ENCODE measurements around the gene KCTD11. TPM values are rescaled to one million over a fixed set of nuclear protein-coding genes. Genes with fewer than 3 reads are reported as not detected.

The KCTD11 gene
- total RNA-seq, 1 experiment from 2014 or later = 5.3 TPM

DNA sequence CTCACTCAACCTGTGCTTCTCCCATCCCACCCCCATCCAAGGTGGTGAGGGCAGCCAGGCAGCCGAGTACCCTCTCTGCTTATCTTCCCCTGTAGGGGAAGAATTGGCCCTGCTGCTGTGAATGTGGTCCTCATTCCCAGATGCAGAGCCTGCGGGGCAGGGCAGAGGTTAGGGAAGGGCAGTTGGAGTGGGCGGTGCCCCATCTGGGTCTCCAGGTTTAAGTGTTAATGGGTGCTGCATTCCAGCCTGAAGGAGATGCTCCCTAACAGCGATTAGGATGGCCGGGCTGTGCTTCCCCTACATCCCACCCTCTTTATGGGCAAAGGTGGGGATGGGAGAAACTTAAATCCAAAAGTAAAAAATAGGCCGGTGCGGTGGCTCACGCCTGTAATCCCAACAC is 15.1 kb downstream of the KCTD11 start:
- H4K5ac ChIP-seq (ENCODE audit: insufficient read length, low read depth, low read length) = no peak overlapping the region
- peak; percentile 74 for DNase-seq
- H2BK5ac ChIP-seq (ENCODE audit: insufficient read length, low read length) = no peak overlapping the region
- H3K27ac ChIP-seq (ENCODE audit: insufficient read length, low read depth, low read length) = no peak overlapping the region
- peaks cover 5% of the 10 kb centered on the region; the same call in 1 of the 2 replicates for H3K4me1 ChIP-seq (ENCODE audit: insufficient read depth, low read length)
- no peak overlapping the region for H2AK5ac ChIP-seq (ENCODE audit: insufficient read length, low read length)
- no peaks in the 10 kb centered on the region for H4K20me1 ChIP-seq (ENCODE audit: control insufficient read depth, insufficient read depth, insufficient read length)
- H2BK12ac ChIP-seq (ENCODE audit: insufficient read length, low read depth, low read length) = no peak overlapping the region
- H3K56ac ChIP-seq (ENCODE audit: insufficient read length, low read depth, low read length) = no peak overlapping the region
- H3K23ac ChIP-seq (ENCODE audit: insufficient read length, low read depth, low read length) = no peak overlapping the region
- Mint-ChIP-seq H3K4me1 (peaks cover 6 to 24% of the 10 kb centered on the region in 2 experiments), H3K27me3 (ENCODE audit: low read depth) (peaks cover 6% of the 10 kb centered on the region; the same call in 1 of the 2 replicates), H3K4me3 (no peak overlapping the region; a peak in 1 of 5 replicates), H3K27ac (peak overlapping the region in 1 of 3 experiments; percentile 67; a peak in 2 of 7 replicates), H3K36me3 (ENCODE audit: insufficient read depth in 1 of 3, low read depth in 3 of 3) (no peaks in the 10 kb centered on the region), H3K9me3 (no peaks in the 10 kb centered on the region)
- no peak overlapping the region for H3K4me2 ChIP-seq (ENCODE audit: insufficient read depth, insufficient read length, low read length)
- H3K9me3 ChIP-seq (ENCODE audit: control insufficient read depth, low read depth, low read length) = no peaks in the 10 kb centered on the region
- no peak overlapping the region for H2BK120ac ChIP-seq (ENCODE audit: low read depth, low read length, poor library complexity, severe bottlenecking)
- H3K18ac ChIP-seq (ENCODE audit: insufficient read length, low read depth, low read length) = no peak overlapping the region
- no peak overlapping the region for H3T11ph ChIP-seq (ENCODE audit: low read length)
- H4K8ac ChIP-seq (replicated peaks; ENCODE audit: insufficient read length, low read depth, low read length) = no peak overlapping the region
- WGBS (ENCODE audit: extremely low coverage, insufficient read length, low lambda C conversion rate) = no CpG with 5 or more reads among the region's 8 CpGs
- H2AFZ ChIP-seq (ENCODE audit: low read length) = no peak overlapping the region
- H2BK20ac ChIP-seq (ENCODE audit: low read depth, low read length, poor library complexity, severe bottlenecking) = no peak overlapping the region
- no peak overlapping the region for H2BK15ac ChIP-seq (ENCODE audit: low read depth, low read length)
- no peaks in the 10 kb centered on the region for H3K27me3 ChIP-seq (ENCODE audit: insufficient read depth, low read length)
- H3K79me2 ChIP-seq (ENCODE audit: insufficient read depth, low read length) = no peaks in the 10 kb centered on the region
- H3K4ac ChIP-seq (ENCODE audit: low read depth, low read length) = no peak overlapping the region
- H3K14ac ChIP-seq (ENCODE audit: insufficient read depth, low read length) = no peak overlapping the region
- H3K23me2 ChIP-seq (ENCODE audit: insufficient read length, low read depth, low read length, poor library complexity, severe bottlenecking) = no peaks in the 10 kb centered on the region
- TF ChIP-seq, protein P1, sequence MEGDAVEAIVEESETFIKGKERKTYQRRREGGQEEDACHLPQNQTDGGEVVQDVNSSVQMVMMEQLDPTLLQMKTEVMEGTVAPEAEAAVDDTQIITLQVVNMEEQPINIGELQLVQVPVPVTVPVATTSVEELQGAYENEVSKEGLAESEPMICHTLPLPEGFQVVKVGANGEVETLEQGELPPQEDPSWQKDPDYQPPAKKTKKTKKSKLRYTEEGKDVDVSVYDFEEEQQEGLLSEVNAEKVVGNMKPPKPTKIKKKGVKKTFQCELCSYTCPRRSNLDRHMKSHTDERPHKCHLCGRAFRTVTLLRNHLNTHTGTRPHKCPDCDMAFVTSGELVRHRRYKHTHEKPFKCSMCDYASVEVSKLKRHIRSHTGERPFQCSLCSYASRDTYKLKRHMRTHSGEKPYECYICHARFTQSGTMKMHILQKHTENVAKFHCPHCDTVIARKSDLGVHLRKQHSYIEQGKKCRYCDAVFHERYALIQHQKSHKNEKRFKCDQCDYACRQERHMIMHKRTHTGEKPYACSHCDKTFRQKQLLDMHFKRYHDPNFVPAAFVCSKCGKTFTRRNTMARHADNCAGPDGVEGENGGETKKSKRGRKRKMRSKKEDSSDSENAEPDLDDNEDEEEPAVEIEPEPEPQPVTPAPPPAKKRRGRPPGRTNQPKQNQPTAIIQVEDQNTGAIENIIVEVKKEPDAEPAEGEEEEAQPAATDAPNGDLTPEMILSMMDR (conservative IDR thresholded peaks at IDR 0.05) = no peak
- no peak overlapping the region for H3K9ac ChIP-seq (ENCODE audit: extremely low read depth, insufficient read length, low read length)
- H3K79me1 ChIP-seq (ENCODE audit: insufficient read depth, low read depth, low read length, poor library complexity, severe bottlenecking) = no peaks in the 10 kb centered on the region
- H4K91ac ChIP-seq (ENCODE audit: insufficient read length, low read depth, low read length) = no peak overlapping the region

Data from H9 (cell line).